K562 (cell line): Measurements from ENCODE around the gene PIK3CG. TPM values are rescaled to one million over a fixed set of nuclear protein-coding genes. Genes with fewer than 3 reads are reported as not detected.

Experiments
- ATAC-seq: fragments of 200-7000 bp; cut with Tn5 transposase; 3 replicates; pipeline ENCODE4 v1.9.1; 2020; ENCODE audit warnings: moderate library complexity
- BruUV-seq: library from RNA; stranded (reverse); fragments of 400-500 nt; replicated peaks from 2 replicates; lab custom pipeline; 2021; lab: Mats Ljungman, UMichigan
- CTCF ChIA-PET: fragments of 300-600 bp; formaldehyde crosslinking; extraction: SDS; loops from one replicate; lab custom pipeline; 2021; ENCODE audit warnings: low intra/inter-chr PET ratio; lab: Yijun Ruan, JAX
- POLR2A ChIA-PET: fragments of 300-600, 350-650 bp; sonication (Branson Sonifier 250); formaldehyde crosslinking; extraction: SDS; loops from one replicate; lab custom pipeline; 2021; ENCODE audit warnings: antibody characterized with exemption, inconsistent platforms; lab: Yijun Ruan, JAX
- DNase-seq, 4 experiments: peaks; one replicate each; pipeline versions ENCODE4 v3.0.0 to v3.0.0-alpha.2; 2011 to 2018; ENCODE audit warnings: low spot score in 3 of 4, mixed read lengths in 3 of 4; ENCODE audit errors: extremely low read depth in 1 of 4
- FAIRE-seq: peaks from 2 replicates; lab custom pipeline; 2011; peaks lifted over from hg19 to GRCh38; lab: Jason Lieb, UNC
- H2AFZ ChIP-seq: 2 replicates; pipeline ENCODE4 v1.6.0; 2011; ENCODE audit warnings: low read depth, low read length, control low read depth, inconsistent platforms
- H3K27ac ChIP-seq: fragments of 200-600 bp; 3 replicates; pipeline ENCODE4 v1.8.0; 2011; ENCODE audit warnings: low read depth, mild to moderate bottlenecking, control low read depth, inconsistent platforms, low read length, moderate library complexity, mixed read lengths; ENCODE audit errors: extremely low read depth
- H3K27me3 ChIP-seq, 2 experiments: fragments of 300-600 bp in 1 of 2; 2 replicates in 1 of 2; 3 replicates in 1 of 2; pipeline versions ENCODE4 v1.6.0 to v1.8.0; 2011; ENCODE audit warnings: inconsistent platforms in 2 of 2, low read length in 2 of 2, mild to moderate bottlenecking in 1 of 2, mixed read lengths in 1 of 2, moderate library complexity in 1 of 2; ENCODE audit not compliant: control insufficient read depth in 2 of 2, insufficient read depth in 2 of 2
- H3K36me3 ChIP-seq: fragments of 300-600 bp; 3 replicates; pipeline ENCODE4 v1.8.0; 2011; ENCODE audit warnings: mild to moderate bottlenecking, low read length, inconsistent platforms; ENCODE audit not compliant: control insufficient read depth, insufficient read depth
- H3K4me1 ChIP-seq, 2 experiments: fragments of 200-600 bp in 1 of 2; replicated peaks in 1 of 2; 2 replicates in 1 of 2; 3 replicates in 1 of 2; pipeline versions ENCODE4 v1.5.1 to v1.8.0; 2011; ENCODE audit warnings: inconsistent platforms in 2 of 2, low read length in 2 of 2, mild to moderate bottlenecking in 1 of 2, mixed read lengths in 1 of 2, moderate library complexity in 1 of 2; ENCODE audit not compliant: control insufficient read depth in 2 of 2, insufficient read depth in 2 of 2
- H3K4me2 ChIP-seq: 2 replicates; pipeline ENCODE4 v1.6.1; 2011; ENCODE audit warnings: low read length, control low read depth, inconsistent platforms, mixed read lengths; ENCODE audit not compliant: insufficient read depth
- H3K4me3 ChIP-seq: fragments of 200-600 bp; sonication (generic), shearing (Covaris generic); 2 replicates; pipeline ENCODE4 v1.5.1; 2016; ENCODE audit warnings: control low read depth, inconsistent platforms
- H3K79me2 ChIP-seq: fragments of 200-600 bp; 3 replicates; pipeline ENCODE4 v1.8.0; 2011; ENCODE audit warnings: low read length, inconsistent platforms; ENCODE audit not compliant: control insufficient read depth, insufficient read depth
- H3K9ac ChIP-seq, 2 experiments: 2 replicates each; pipeline versions ENCODE4 v1.6.0 to v1.6.1; 2011; ENCODE audit warnings: low read depth in 2 of 2, low read length in 2 of 2, control low read depth in 1 of 2, inconsistent platforms in 1 of 2, mild to moderate bottlenecking in 1 of 2, mixed read lengths in 1 of 2; ENCODE audit not compliant: insufficient read depth in 1 of 2
- H3K9me1 ChIP-seq: one replicate; pipeline ENCODE4 v1.6.0; 2011; ENCODE audit warnings: inconsistent platforms, mild to moderate bottlenecking, low read length, moderate library complexity; ENCODE audit not compliant: control insufficient read depth, insufficient read depth
- H3K9me3 ChIP-seq: replicated peaks from 2 replicates; pipeline ENCODE4 v1.5.1; 2011; ENCODE audit warnings: low read depth, low read length, inconsistent platforms; ENCODE audit not compliant: control insufficient read depth, insufficient read depth
- H4K20me1 ChIP-seq: replicated peaks from 2 replicates; pipeline ENCODE4 v1.6.1; 2011; ENCODE audit warnings: low read length, inconsistent platforms, mixed read lengths; ENCODE audit not compliant: control insufficient read depth, insufficient read depth
- CHCHD3 ChIP-seq: fragments of 250-450 bp; sonication (Bioruptor Pico); IDR thresholded peaks from 2 replicates; pipeline ENCODE4 v2.1.2; 2022; ENCODE audit warnings: mild to moderate bottlenecking
- FOS ChIP-seq: IDR thresholded peaks from 3 replicates; pipeline ENCODE4 v1.6.1; 2011; ENCODE audit not compliant: insufficient read length; ENCODE audit errors: extremely low read depth
- HLTF ChIP-seq: fragments of 450-650 bp; IDR thresholded peaks from 2 replicates; pipeline ENCODE4 v1.6.1; 2016
- MXI1 ChIP-seq: IDR thresholded peaks from 2 replicates; pipeline ENCODE4 v1.6.1; 2011; ENCODE audit warnings: low read depth, mild to moderate bottlenecking, improper control_type of control experiment, low read length
- NRF1 ChIP-seq, 2 experiments: fragments of 450-650 bp; IDR thresholded peaks in 1 of 2; conservative IDR thresholded peaks in 1 of 2; 2 replicates each; pipeline ENCODE4 v1.6.1; 2014; ENCODE audit warnings: mild to moderate bottlenecking in 2 of 2
- SP1 ChIP-seq: sonication (generic); formaldehyde crosslinking; IDR thresholded peaks from 2 replicates; pipeline ENCODE4 v1.8.1; 2022; ENCODE audit warnings: mild to moderate bottlenecking, missing genetic modification reagents
- ZNF75A ChIP-seq: fragments of 450-650 bp; formaldehyde crosslinking; IDR thresholded peaks from 2 replicates; pipeline ENCODE4 v1.4.0; 2020; ENCODE audit warnings: mild to moderate bottlenecking
- WGBS: fragments of 100-300 bp; shearing (Covaris generic); methylation state at CpG from one replicate; pipeline ENCODE4 v1.1.6; 2016; ENCODE audit warnings: low coverage, mixed read lengths; ENCODE audit not compliant: insufficient coverage; ENCODE audit errors: missing lambda C conversion rate; 5-methylcytosine and 5-hydroxymethylcytosine counted together
- in situ Hi-C: fragments of 300-500 bp; cut with MboI; formaldehyde crosslinking; loops from 4 replicates; pipeline ENCODE4 v1.15.0; 2018; ENCODE audit warnings: inconsistent platforms, mixed read lengths
- intact Hi-C: fragments of 100-400 bp; cut with micrococcal nuclease; formaldehyde crosslinking; loops from 2 replicates; pipeline ENCODE4 v1.14.2; 2022
- polyA plus RNA-seq, 8 experiments: library from polyadenylated mRNA; depleted of rRNA in 4 of 8; stranded (reverse) in 5 of 8; unstranded in 3 of 8; fragments of >200 nt; fragmentation: Nextera tagmentation in 2 of 8; fragmentation: Illumina TruSeq in 1 of 8; extraction: Ambion mirVana in 2 of 8; extraction: Trizol in 1 of 8; gene quantifications; 2 replicates each; pipeline versions ENCODE4 v1.2.1 to v1.2.3, GENCODE V29; 2011 to 2014; ENCODE audit warnings: inconsistent platforms in 1 of 8, missing spikeins in 1 of 8
- total RNA-seq, 7 experiments: library from RNA; depleted of rRNA in 6 of 7; stranded (reverse); fragments of >200 nt in 6 of 7; fragmentation: Illumina TruSeq in 2 of 7; extraction: Trizol in 2 of 7; gene quantifications; 2 replicates each; pipeline versions ENCODE4 v1.2.1 to v1.2.3, GENCODE V29; 2011 to 2021; ENCODE audit warnings: low replicate concordance in 1 of 7

The PIK3CG gene
- total and polyA plus RNA-seq, 9 of the 15 experiments (the other 6 are each of a cell fraction or from before 2014, with no cell fraction given) = 5.3 to 42.5 (median 29.0) TPM

DNA sequence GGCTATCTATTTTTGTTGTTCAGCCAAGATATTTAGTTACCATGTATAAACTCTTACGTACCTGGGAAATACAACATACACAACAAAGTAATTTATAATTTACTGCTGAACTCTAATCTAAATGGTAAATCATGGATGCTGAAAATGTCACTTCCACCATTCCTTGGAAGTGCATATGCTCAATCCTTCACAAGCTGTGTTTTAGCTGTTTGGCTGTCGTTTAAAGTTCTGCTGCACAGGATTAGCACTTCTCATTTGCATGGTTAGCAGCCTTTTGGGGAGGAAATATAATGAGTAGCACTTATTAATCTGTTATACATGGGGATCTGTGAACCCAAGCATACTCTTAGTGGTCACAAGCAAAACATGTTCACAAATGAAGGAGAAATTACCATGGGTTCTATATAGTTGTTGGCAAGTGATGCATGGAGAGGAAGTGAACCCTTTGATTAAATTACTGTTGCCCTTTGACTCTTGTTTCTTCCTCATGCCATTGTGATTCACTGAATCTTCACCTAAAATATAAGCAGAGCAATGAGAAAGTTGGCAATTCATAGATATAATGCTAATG lies 18.5 kb downstream of the PIK3CG start:
- H3K9me1 ChIP-seq = no peaks in the 10 kb centered on the region
- H4K20me1 ChIP-seq = no peaks in the 10 kb centered on the region
- H3K9ac ChIP-seq = no peak overlapping the region
- peaks cover 84% of the 10 kb centered on the region; the same call in 2 of the 3 replicates for H3K36me3 ChIP-seq
- H3K27ac ChIP-seq = no peak overlapping the region
- no peak for ATAC-seq
- TF ChIP-seq SP1 (CRISPR knock-in tag) = no peak
- no peak for TF ChIP-seq ZNF75A (CRISPR knock-in tag)
- TF ChIP-seq FOS = no peak
- TF ChIP-seq MXI1 = no peak
- TF ChIP-seq HLTF = no peak
- TF ChIP-seq CHCHD3 (CRISPR knock-in tag) = no peak
- H2AFZ ChIP-seq = no peak overlapping the region
- no peak overlapping the region for H3K4me2 ChIP-seq
- H3K9me3 ChIP-seq = no peaks in the 10 kb centered on the region
- FAIRE-seq = no peak
- intact Hi-C loops = no loop called here
- CTCF ChIA-PET = no interaction called here
- H3K79me2 ChIP-seq = no peaks in the 10 kb centered on the region
- in situ Hi-C loops = no loop called here
- no peaks in the 10 kb centered on the region for H3K4me1 ChIP-seq
- 59% methylated on average over 2 of the region's 2 CpGs for WGBS
- H3K27me3 ChIP-seq = no peaks in the 10 kb centered on the region
- DNase-seq = no peak
- POLR2A ChIA-PET = interaction anchor here (1.2 kb wide), 1 partner anchor 10 kb away, joined by 3 read pairs; no protein-coding TSS in a partner anchor
- no TSS peak for BruUV-seq
- H3K4me3 ChIP-seq = no peak overlapping the region

- Histone ChIP-seq H3K9me1 (no peaks in the 10 kb centered on the region), H2AFZ (no peak overlapping the region), H3K36me3 (peaks cover 80% of the 10 kb centered on the region), H3K79me2 (no peaks in the 10 kb centered on the region), H3K4me3 (no peak overlapping the region), H3K4me1 (no peaks in the 10 kb centered on the region), H3K9ac (no peak overlapping the region), H3K27me3 (no peaks in the 10 kb centered on the region), H3K4me2 (no peak overlapping the region), H4K20me1 (no peaks in the 10 kb centered on the region), H3K9me3 (no peaks in the 10 kb centered on the region), H3K27ac (no peak overlapping the region)
- CTCF ChIA-PET = no interaction called here
- DNase-seq (no peak), ATAC-seq (no peak), FAIRE-seq (no peak)
- WGBS = 69% methylated on average over 4 of the region's 4 CpGs
- intact Hi-C loops (no loop called here), in situ Hi-C loops (no loop called here)
- POLR2A ChIA-PET = interaction anchor here (1.1 kb wide), 1 partner anchor 54 kb away, joined by 3 read pairs; no protein-coding TSS in a partner anchor
- no TSS peak for BruUV-seq
- no peak for TF ChIP-seq NRF1 (conservative IDR thresholded peaks at IDR 0.05 in 1 of 2, IDR thresholded peaks at IDR 0.05 in 1 of 2)
Observed at GRCh38 chr7:106885652-106886051, 20.6 kb downstream of the PIK3CG start.
